ENCODE measurements around the gene LAMTOR1.
A peak's percentile ranks its signal among the peaks of the same experiment; 100 is the strongest.
"Not testable (repeated sequence)": the region's sequence is repeated elsewhere in the genome, so short reads cannot be mapped to it uniquely, and the experiment has no call there.

LAMTOR1 gene

DNA sequence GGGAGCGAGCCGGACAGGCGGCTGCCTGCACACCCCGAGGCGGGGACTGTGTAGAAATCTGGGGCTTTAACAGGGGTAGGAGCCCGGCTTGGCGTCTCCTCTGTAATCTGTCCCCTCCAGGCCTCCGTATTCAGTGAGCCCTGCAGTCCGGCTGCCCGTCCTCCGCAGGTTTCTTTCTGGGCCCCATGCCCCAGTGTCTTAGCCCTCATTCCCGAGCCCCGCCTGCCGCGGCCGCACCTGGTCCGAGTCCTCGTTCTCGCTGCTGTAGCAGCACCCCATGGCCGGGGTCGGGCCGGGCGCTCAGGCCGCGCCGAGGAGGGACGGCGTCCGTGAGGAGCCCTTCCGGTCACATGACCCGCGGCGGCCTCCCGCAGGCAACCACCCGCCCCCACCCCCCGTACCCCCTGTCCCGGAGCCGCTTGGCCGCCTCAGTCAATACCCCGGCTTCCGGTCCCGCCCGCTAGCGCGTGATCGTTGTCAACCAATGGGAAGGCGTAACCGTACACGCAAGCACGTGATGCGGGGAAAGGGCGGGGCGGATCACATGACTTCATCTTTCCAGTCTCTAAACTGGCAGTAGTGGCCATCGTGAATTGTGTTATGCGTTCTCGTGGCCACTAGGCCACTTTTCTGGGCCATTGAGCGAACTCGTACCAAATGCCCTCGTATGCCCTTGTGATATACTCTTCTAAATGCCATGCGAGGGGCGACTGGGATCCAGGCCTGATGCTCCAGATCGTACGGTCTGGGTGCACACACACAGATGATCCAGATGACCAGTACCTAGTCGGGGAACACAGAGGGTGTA is at the start of gene LAMTOR1:
Gene LAMTOR1, minus strand, starts transcription at position 352 of the 808 bp plus-strand sequence. Its CDS starts 73 bp downstream, at position 279.
- TF ChIP-seq, protein P1, sequence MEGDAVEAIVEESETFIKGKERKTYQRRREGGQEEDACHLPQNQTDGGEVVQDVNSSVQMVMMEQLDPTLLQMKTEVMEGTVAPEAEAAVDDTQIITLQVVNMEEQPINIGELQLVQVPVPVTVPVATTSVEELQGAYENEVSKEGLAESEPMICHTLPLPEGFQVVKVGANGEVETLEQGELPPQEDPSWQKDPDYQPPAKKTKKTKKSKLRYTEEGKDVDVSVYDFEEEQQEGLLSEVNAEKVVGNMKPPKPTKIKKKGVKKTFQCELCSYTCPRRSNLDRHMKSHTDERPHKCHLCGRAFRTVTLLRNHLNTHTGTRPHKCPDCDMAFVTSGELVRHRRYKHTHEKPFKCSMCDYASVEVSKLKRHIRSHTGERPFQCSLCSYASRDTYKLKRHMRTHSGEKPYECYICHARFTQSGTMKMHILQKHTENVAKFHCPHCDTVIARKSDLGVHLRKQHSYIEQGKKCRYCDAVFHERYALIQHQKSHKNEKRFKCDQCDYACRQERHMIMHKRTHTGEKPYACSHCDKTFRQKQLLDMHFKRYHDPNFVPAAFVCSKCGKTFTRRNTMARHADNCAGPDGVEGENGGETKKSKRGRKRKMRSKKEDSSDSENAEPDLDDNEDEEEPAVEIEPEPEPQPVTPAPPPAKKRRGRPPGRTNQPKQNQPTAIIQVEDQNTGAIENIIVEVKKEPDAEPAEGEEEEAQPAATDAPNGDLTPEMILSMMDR (IDR thresholded peaks at IDR 0.05; ENCODE audit: extremely low read depth, missing control alignments): no peak
- peak; percentile 95 for DNase-seq (ENCODE audit: low spot score)

DNA sequence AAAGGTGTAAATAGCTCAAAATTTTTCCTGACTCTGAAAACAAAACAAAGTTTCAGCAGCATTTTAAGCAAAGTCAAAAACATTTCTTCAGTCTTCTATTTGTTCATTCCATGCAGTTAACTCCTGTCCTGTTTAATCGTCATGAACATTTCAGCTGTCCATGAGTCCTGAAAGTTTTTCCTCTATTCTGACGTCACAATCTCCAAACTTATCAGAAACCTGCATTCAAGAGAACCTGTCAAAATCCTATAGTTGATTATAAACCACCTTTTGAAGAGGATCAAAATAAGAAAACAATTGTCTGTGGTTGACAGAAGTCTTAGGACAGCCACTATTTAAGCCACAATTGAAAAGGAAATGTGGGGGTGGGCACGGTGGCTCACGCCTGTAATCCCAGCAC is 47.8 kb upstream of the LAMTOR1 start:
- TF ChIP-seq, protein P1 (IDR thresholded peaks at IDR 0.05; ENCODE audit: extremely low read depth, missing control alignments): no peak
- no peak for DNase-seq (ENCODE audit: low spot score)

DNA sequence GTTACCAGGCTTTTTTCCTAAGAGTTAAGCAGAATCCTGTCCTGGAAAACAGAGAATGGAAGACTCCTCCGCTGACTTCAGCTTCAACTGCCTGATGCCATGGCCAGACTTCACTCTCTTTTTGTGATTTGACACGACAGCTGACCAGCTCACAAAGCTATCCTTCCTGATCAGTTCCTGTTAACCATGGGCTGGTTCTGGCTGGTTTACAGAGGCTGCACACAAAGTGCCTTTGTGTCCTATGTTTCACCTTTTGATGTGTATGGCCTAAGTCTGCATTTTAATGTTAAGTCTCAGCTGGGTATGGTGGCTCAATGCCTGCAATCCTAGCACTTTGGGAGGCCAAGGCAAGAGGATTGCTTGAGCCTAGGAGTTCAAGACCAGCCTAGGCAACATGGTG is 43.5 kb upstream of the LAMTOR1 start:
- TF ChIP-seq, protein P1 (IDR thresholded peaks at IDR 0.05; ENCODE audit: extremely low read depth, missing control alignments): no peak
- no peak for DNase-seq (ENCODE audit: low spot score)

DNA sequence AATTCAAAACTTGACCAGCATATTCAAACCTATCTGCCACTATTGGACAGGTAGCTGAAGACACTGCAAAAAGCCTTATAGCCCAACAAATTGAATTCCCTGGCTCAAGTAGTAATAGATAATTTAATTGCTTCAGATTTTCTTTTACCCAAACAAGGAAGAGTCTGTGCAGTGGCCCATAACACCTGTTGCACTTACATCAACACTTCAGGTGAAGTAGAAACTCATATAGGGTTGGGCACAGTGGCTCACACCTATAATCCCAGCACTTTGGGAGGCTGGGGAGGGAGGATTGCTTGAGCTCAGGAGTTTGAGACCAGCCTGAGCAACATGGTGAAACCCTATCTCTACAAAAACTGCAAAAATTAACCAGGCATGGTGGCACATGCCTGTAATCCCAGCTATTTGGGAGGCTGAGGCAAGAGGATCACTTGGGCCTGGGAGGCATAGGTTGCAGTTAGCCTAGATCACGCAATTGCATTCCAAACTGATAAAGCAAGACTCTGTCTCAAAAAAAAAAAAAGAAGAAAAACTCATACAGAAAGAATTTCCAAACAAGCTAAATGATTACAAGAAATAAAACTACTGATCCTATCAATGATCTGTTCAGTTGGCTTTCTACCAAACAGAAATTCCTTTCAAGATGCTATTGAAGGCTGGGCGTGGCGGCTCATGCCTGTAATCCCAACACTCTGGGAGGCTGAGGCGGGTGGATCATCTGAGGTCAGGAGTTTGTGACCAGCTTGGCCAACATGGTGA is 41.9 kb upstream of the LAMTOR1 start:
- no peak for DNase-seq (ENCODE audit: low spot score)
- TF ChIP-seq, protein P1 (IDR thresholded peaks at IDR 0.05; ENCODE audit: extremely low read depth, missing control alignments): no peak

DNA sequence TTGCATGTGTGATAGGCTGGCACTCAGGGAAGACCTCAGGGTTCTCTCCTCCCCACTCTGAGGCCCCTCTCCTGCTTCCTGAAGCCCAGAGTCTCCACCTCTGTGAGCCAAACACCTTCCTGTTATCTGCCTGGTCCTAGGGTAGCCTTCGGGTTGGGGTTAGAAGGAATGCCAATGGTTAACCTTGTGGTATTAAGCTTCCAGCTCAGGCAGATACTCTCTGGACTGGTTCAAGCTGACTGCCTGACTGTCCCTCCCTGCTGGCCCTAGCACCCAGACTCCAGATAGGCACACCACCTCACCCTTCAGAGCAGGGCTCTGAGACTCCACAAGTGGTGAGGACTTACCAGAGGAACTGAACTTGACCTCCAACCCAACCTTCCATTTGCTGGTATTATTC is 39.4 kb upstream of the LAMTOR1 start:
- DNase-seq (ENCODE audit: low spot score): not testable (repeated sequence)

DNA sequence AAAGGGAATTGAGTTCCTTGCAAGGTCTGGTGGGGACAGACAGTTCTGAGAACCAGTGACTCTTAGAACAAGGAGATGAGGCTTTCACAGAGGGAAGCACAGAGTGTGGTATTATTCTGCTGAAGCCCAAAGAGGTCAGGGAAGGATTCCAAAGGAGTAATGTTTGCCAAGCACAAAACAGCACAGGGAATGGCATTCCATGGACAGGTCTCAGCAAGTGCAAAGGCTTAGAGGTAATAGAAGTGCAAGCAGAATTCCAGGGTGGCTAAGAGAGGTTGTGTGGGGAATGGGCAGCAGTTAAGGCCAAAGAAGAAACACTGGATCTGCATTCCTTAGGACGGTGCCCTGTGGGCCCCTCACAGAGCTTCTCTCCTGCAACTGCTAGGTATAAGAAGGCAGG is 39.0 kb upstream of the LAMTOR1 start:
- not testable (repeated sequence) for DNase-seq (ENCODE audit: low spot score)

DNA sequence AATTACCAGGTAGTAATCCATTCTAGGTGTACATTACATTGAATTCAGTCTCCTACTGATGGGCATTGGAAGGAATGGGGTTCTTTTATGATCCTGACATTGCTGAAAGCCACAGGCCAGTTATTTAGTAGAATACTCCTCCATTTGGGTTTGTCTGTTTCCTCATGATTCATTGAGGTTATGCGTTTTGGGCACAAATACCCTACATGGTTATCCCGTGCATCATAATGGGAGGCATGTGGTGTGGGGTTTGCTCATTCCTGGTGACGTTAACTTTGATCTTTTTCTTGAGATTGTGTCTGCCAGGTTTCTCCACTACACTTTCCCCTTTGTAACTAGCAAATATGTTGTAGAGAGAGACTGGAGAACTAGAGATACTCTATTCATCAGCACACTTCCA is 38.0 kb upstream of the LAMTOR1 start:
- DNase-seq (ENCODE audit: low spot score): no peak
- TF ChIP-seq, protein P1 (IDR thresholded peaks at IDR 0.05; ENCODE audit: extremely low read depth, missing control alignments): no peak

DNA sequence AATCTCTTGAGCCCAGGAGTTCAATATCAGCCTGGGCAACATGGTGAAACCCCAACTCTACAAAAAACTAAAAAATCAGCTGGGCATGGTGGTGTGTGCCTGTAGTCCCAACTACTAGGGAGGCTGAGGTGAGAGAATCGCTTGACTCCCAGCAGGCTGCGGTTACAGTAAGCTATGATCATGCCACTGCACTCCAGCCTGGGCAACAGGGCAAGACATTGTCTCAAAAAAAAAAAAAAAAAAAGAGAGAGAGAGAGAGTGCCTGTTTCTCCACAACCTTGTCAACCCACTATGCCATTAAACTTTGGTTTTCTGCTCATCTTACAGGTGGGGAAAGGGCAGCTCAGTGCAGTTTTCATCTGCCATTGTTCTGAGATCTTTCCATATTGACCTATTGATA is 37.6 kb upstream of the LAMTOR1 start:
- DNase-seq (ENCODE audit: low spot score): no peak
- TF ChIP-seq, protein P1 (IDR thresholded peaks at IDR 0.05; ENCODE audit: extremely low read depth, missing control alignments): no peak
